HG02610 (cell line): ENCODE measurements around the gene SORCS1.
"Not testable (repeated sequence)": the region's sequence is repeated elsewhere in the genome, so short reads cannot be mapped to it uniquely, and the experiment has no call there.

Experiments
- ATAC-seq: cut with Tn5 transposase; IDR thresholded peaks from one replicate; pipeline ENCODE4 v1.9.1; 2021; ENCODE audit warnings: mild to moderate bottlenecking, moderate library complexity; ENCODE audit not compliant: unreplicated experiment

The SORCS1 gene

DNA sequence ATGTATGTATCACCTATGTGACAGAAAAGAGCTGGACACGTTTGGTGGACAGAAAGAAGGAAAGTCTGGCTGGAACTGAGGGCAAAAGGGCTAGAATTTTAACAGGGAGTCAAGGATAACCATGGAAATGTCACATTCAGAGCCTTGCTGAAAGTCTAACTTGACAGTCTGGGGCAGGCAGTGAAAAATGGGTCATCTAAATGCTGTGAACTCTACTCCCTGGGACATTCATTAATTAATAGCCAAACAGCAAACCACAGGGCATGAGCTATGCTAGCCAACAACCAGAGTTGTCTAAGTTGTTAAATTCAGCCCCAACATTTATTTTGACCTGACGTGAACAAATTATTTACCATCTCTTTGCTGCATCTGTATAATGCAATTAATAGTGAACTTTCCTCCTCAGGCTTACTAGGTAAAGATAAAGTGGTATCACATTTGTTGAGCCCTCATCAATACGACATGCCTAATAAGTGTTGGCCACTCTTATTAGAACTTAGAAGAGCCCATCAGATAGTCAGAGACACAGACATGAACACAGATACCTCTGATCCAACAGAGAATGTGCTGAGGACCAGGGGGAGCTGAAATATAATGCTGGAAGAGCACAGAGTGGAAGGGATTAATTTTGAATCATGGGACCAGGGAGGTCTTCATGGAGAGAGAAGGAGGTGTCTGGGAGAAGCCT, 109.9 kb downstream of the SORCS1 start:
- no peak for ATAC-seq

- no peak for ATAC-seq
Observed at GRCh38 chr10:107051769-107052168, 112.7 kb downstream of the SORCS1 start.

GRCh38 chr10:107043461-107043860, 121.0 kb downstream of the SORCS1 start:
- ATAC-seq = no peak

GRCh38 chr10:107037192-107038122, 127.0 kb downstream of the SORCS1 start:
- ATAC-seq = no peak

DNA sequence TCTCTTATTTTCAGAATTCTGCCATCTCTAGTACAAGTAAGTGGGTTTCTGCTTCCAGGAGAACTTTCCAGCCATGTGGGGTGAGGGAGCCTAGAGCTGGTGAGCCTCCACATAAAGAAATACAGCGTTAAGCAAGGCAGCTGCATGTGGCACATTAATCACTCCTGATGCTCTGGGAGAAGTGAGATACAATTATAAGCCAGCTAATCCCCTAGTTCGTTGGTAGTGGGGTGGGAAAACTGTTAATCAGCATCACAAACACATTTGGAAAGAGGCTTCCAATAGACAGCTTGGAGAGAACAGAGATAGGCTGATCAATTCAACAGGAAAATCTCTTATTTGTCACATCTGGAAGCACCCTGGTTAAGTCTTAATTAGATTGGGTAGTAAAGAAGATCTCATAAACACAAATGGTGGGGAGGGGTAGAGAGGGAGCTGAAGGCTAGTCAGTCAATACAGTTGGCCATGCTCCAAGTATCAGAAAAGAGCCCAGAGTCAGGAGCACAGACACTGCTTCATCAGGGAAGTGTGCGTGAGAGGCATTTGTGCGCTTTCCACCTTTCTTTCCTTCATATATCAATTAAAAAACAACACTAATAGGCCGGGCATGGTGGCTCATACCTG, 130.6 kb downstream of the SORCS1 start:
- ATAC-seq = no peak

GRCh38 chr10:107032700-107033401, 131.7 kb downstream of the SORCS1 start:
- no peak for ATAC-seq

GRCh38 chr10:107031931-107032699, 132.4 kb downstream of the SORCS1 start:
- no peak for ATAC-seq

DNA sequence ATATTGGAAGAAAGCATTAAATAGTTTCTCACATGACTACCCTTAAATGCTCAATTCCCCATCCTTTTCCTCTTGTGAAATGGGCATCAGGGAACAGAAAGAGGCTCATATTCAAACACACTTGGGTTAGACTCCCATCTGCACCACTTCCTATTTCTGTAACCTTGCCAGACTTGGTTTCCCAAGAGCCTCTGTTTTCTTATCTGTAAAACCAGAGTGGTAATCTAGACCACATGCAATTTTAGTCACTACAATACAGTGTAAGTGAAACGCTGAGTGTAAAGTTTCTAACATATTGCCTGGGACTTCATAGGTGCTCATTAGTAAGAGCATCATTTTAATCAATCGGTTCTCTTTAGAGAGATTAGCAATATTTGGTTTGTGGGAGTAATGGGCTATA, 136.3 kb downstream of the SORCS1 start:
- ATAC-seq = no peak

DNA sequence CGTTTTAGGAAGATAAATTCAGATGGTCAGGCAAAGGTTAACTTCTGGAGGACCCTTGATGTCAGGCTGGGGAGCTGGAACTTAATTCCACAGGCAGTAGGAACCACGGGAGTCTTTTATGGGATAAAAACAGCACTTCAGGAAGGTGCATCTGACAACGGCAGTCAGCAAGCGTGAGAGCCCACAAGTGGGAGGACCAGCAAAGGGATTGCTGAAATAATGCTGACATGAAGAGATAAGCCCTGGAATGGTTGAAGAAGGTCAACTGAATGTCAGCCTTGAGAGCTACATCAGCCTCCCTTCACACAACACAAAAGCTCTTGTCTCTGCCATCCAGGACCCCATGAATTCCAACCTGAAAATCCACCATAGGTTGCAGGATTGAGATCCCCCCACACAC, 138.8 kb downstream of the SORCS1 start:
- no peak for ATAC-seq

GRCh38 chr10:107024033-107024432, 140.5 kb downstream of the SORCS1 start:
- not testable (repeated sequence) for ATAC-seq

DNA sequence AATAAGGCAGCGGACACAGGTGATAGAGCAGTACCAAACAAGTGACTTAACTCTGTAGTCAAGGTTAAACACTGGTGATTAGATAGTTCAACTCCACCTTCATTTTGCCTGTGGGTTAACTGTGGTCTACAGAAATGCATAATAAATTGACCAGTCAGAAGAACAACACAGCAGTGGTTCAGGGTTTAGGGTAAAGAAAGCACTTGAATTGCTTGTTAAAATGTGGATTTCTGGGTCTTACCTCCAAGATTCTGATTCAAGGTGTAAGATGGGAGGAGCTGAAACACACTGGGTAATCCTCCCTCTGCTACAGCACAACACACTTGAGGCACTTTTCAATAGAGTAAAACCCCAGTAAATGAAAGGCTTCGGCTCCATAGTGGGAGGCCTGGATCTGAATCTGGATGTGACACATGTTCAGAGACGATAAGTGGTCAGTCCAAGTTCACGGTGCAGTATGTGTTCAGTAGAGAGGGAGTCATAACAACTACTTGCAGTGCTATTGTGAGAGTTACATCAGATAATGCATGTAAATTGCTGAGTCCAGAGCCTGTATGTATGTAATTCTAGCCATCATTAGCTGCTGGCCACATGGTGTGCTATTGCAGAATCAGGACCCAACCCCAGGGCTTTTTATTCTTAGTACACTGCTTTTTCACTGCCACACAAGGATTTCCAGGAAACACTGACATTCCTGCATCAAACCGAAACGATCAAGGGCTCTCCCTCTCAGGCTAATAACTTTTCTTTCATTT, 141.7 kb downstream of the SORCS1 start:
- ATAC-seq = no peak

DNA sequence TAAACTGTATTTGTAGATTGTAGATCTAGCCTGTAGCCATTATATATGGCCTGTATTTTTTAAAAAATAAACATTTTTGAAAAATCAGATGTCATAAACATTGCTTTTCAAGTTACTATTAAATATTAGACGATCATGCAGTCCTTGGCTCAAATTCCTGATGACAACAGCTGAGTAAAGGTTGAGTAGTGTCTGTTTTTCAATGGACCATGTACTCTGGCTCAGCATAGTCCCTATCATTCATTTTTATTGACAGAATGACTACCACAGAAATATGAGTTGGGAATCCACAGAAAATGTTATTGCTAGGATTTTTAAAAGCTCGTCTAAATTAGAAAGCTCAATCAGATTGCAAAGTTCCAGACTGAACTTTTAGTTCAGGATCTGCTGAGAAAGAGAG, 145.4 kb downstream of the SORCS1 start:
- no peak for ATAC-seq

DNA sequence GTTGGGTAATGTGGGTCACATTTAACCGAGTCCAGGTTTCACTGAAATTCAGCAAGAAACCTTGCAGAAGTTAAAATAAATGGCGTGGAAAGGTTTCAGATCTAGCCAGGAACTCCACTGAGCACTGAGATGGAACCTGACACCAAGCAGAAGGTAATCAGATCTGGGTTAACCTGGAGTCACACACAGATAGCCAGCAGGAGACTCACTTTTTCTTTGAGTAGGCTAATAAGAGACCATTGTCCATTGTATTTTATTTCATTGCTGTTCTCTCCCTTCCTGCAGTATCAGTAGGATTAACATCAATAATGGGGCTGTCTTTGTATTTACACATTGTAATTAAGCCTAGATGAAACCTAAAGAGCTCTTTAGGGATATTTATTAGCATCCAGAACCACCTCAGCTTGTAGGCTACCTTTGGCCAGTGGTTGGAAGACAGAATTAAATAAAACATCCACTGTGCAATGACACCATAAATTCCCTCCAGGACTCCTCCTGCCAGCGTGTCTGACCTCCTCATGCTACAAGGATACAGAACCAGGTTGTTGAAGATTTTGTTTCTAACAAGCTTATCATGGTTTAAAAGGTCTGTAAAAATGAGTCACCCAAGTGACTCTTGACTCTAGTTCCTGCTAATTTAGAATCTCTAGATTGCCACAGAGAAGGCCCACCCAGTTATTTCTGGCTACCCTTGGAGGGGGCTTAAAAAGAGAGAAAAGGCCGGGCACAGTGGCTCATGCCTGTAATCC, 151.1 kb downstream of the SORCS1 start:
- ATAC-seq = no peak

DNA sequence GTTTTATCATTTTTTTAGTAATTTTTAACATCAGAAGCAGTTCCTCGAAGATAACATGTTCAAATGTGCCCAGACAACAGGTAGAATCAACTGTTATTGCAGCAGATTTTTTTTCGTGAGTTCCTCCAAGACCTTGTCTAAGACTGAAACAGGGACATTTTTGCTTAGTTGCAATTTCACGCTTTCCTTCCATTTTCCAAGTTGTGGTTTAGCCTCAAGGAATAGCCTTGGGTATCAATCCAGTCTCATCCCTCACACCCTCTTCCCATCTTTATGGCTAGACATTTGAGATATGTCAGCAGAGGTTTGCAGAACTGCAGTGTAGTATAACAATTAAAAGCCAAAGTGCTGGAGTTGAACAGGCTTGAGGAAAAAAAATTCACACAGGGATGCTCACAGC, 152.5 kb downstream of the SORCS1 start:
- no peak for ATAC-seq

- ATAC-seq = no peak
Observed at GRCh38 chr10:107011105-107011504, 153.4 kb downstream of the SORCS1 start.

GRCh38 chr10:107010531-107010930, 154.0 kb downstream of the SORCS1 start:
- no peak for ATAC-seq

DNA sequence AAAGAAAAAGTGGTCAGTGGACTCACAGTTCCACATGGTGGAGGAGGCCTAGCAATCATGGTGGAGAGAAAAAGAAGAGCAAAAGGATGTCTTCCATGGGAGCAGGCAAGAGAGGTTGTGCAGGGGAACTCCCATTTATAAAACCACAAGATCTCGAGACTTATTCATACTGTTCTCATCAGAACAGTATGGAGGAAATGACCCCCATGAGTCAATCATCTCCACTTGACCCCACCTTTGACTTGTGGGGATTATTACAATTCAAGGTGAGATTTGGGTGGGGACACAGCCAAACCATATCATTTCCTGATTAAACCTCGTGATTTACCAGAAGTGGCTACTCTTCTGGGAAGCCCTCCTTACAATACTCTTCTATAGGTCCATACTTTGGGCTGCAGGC, 160.1 kb downstream of the SORCS1 start:
- no peak for ATAC-seq

DNA sequence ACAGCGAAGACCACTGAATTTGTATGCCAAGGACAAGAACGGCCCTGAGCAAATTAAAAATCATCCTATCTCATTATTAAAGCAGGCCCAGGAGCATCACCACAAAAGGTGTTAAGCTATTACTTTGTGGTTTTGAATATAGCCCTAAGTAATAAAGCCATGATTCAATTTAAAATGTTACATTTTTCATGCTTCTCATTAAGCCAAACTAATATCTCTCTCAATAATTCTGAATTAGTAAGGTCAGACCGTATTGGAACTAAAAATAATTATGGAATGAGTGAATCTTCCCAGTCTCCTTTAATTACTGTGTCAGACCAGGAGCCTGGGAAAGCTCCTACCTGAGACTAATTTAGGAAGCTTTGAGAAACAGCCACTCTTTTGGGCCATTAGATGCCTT, 162.4 kb downstream of the SORCS1 start:
- no peak for ATAC-seq

DNA sequence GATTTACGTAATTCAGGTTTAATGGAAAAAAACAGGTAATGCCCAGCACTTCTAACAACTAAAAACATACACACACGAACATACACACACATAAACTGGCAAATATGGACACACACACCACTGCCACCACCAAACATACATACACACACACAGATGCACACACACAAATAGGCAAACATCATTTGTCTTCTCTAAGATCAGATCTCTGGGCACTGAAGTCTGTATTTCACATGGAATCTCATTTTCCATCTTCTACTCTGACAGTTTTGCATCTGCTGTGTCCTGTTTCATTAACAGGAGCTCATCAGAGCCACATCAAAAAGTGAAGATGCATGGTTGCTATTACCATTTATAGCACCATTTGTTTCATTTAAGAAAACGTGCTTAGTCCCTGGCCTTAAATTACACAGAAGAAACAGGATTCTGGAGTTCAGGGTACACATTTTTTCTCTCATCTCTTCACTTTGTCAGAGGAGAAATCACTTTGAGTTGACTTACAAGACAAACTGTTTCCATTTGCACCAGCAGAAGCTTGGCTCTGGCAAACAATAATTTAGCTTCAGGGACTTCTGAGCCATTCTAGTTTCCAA, 165.3 kb downstream of the SORCS1 start:
- no peak for ATAC-seq
